ENCODE results near the gene TSPAN13.

The TSPAN13 gene

DNA sequence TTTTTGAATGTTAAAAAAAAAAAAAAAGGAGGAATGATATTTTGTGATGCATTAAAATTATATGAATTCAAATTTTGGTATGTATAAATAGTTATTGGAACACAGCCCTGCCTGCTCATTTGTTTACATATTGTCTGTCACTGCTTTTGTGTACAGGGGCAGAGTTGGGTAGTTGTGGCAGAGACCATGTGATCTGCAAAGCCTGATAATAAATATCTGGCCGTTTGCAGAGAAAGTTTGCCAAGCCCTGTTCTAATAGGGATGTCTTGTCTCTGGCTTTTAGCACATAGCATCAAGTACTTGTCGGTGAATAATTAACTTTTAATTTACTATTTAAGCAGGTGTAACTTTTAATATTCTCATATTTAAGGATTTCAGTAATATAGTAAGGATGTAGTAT is 19.8 kb downstream of the TSPAN13 start:
- Histone ChIP-seq H3K4me1 (ENCODE audit: control insufficient read depth in 1 of 2, insufficient read depth in 2 of 2, low read length in 2 of 2) (peaks cover 0 to 2% of the 10 kb centered on the region in 2 experiments), H3K14ac (ENCODE audit: low read length) (no peak overlapping the region), H3K4ac (ENCODE audit: low read depth, low read length) (no peak overlapping the region), H3K27ac (ENCODE audit: low read depth, low read length) (no peak overlapping the region), H3K4me2 (ENCODE audit: low read length) (no peak overlapping the region), H3K18ac (ENCODE audit: low read length) (no peak overlapping the region), H2AFZ (ENCODE audit: insufficient read depth, low read length, poor library complexity) (no peak overlapping the region), H2BK5ac (ENCODE audit: low read depth, low read length, poor library complexity) (no peak overlapping the region), H2BK120ac (ENCODE audit: insufficient read depth, low read length, poor library complexity) (no peak overlapping the region), H2AK5ac (ENCODE audit: low read length) (no peak overlapping the region), H4K8ac (ENCODE audit: low read depth, low read length) (no peak overlapping the region), H3K27me3 (ENCODE audit: insufficient read depth, low read length) (no peaks in the 10 kb centered on the region), H3K9me3 (ENCODE audit: insufficient read depth, low read depth, low read length) (no peaks in the 10 kb centered on the region), H4K91ac (ENCODE audit: low read depth, low read length) (no peak overlapping the region), H3K4me3 (ENCODE audit: low read depth, low read length) (no peak overlapping the region), H3K79me2 (ENCODE audit: control insufficient read depth, insufficient read depth, low read length, poor library complexity) (no peaks in the 10 kb centered on the region), H4K12ac (ENCODE audit: low read depth, low read length) (no peak overlapping the region), H3K23ac (ENCODE audit: low read length) (no peak overlapping the region), H3K79me1 (ENCODE audit: low read length) (no peaks in the 10 kb centered on the region), H3K9ac (ENCODE audit: low read length) (no peak overlapping the region), H3K36me3 (ENCODE audit: control insufficient read depth in 1 of 2, insufficient read depth in 2 of 2, low read length in 2 of 2) (no peaks in the 10 kb centered on the region), H2BK12ac (ENCODE audit: low read length) (no peak overlapping the region)
- DNase-seq = no peak
- no CpG with 5 or more reads among the region's 2 CpGs for WGBS (ENCODE audit: extremely low coverage, insufficient coverage, insufficient read length)

DNA sequence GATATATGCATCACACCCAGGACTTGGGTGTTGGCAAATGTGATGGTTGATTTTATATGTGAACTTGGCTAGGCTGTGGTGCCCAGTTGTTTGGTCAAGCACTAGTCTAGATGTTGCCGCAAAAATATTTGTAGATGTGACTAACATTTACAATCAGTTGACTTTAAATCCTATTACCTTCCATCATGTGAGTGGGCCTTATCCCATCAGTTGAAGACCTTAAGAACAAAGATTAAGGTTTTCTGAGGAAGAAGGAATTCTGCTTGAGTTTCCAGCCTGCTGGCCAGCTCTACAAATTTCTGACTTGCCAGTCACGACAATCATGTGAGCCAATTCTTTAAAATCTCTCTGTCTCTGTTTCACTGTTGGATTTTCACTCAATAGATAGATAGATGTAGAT is 20.3 kb downstream of the TSPAN13 start:
- H4K91ac ChIP-seq (ENCODE audit: low read depth, low read length) = no peak overlapping the region
- no peak for DNase-seq
- H3K79me1 ChIP-seq (ENCODE audit: low read length) = no peaks in the 10 kb centered on the region
- no peak overlapping the region for H3K14ac ChIP-seq (ENCODE audit: low read length)
- H2AK5ac ChIP-seq (ENCODE audit: low read length) = no peak overlapping the region
- H3K18ac ChIP-seq (ENCODE audit: low read length) = no peak overlapping the region
- H3K9ac ChIP-seq (ENCODE audit: low read length) = no peak overlapping the region
- H3K9me3 ChIP-seq (ENCODE audit: insufficient read depth, low read depth, low read length) = no peaks in the 10 kb centered on the region
- no peak overlapping the region for H3K4me2 ChIP-seq (ENCODE audit: low read length)
- no peak overlapping the region for H3K27ac ChIP-seq (ENCODE audit: low read depth, low read length)
- no peak overlapping the region for H3K23ac ChIP-seq (ENCODE audit: low read length)
- no peak overlapping the region for H2BK120ac ChIP-seq (ENCODE audit: insufficient read depth, low read length, poor library complexity)
- WGBS (ENCODE audit: extremely low coverage, insufficient coverage, insufficient read length) = no CpG with 5 or more reads among the region's 2 CpGs
- H2AFZ ChIP-seq (ENCODE audit: insufficient read depth, low read length, poor library complexity) = no peak overlapping the region
- no peak overlapping the region for H2BK12ac ChIP-seq (ENCODE audit: low read length)
- H4K8ac ChIP-seq (ENCODE audit: low read depth, low read length) = no peak overlapping the region
- H3K36me3 ChIP-seq (ENCODE audit: control insufficient read depth in 1 of 2, insufficient read depth in 2 of 2, low read length in 2 of 2) = no peaks in the 10 kb centered on the region
- H3K4ac ChIP-seq (ENCODE audit: low read depth, low read length) = no peak overlapping the region
- H3K4me3 ChIP-seq (ENCODE audit: low read depth, low read length) = no peak overlapping the region
- H2BK5ac ChIP-seq (ENCODE audit: low read depth, low read length, poor library complexity) = no peak overlapping the region
- H3K27me3 ChIP-seq (ENCODE audit: insufficient read depth, low read length) = no peaks in the 10 kb centered on the region
- H4K12ac ChIP-seq (ENCODE audit: low read depth, low read length) = no peak overlapping the region
- no peaks in the 10 kb centered on the region for H3K79me2 ChIP-seq (ENCODE audit: control insufficient read depth, insufficient read depth, low read length, poor library complexity)
- peaks cover 0 to 2% of the 10 kb centered on the region in 2 experiments for H3K4me1 ChIP-seq (ENCODE audit: control insufficient read depth in 1 of 2, insufficient read depth in 2 of 2, low read length in 2 of 2)

- Histone ChIP-seq H3K18ac (ENCODE audit: low read length) (no peak overlapping the region), H3K79me2 (ENCODE audit: control insufficient read depth, insufficient read depth, low read length, poor library complexity) (no peaks in the 10 kb centered on the region), H3K23ac (ENCODE audit: low read length) (no peak overlapping the region), H3K4me1 (ENCODE audit: control insufficient read depth in 1 of 2, insufficient read depth in 2 of 2, low read length in 2 of 2) (peaks cover 0 to 2% of the 10 kb centered on the region in 2 experiments), H4K8ac (ENCODE audit: low read depth, low read length) (no peak overlapping the region), H3K79me1 (ENCODE audit: low read length) (no peaks in the 10 kb centered on the region), H4K12ac (ENCODE audit: low read depth, low read length) (no peak overlapping the region), H3K4me2 (ENCODE audit: low read length) (no peak overlapping the region), H2BK120ac (ENCODE audit: insufficient read depth, low read length, poor library complexity) (no peak overlapping the region), H3K9ac (ENCODE audit: low read length) (no peak overlapping the region), H2AFZ (ENCODE audit: insufficient read depth, low read length, poor library complexity) (no peak overlapping the region), H2BK5ac (ENCODE audit: low read depth, low read length, poor library complexity) (no peak overlapping the region), H3K4ac (ENCODE audit: low read depth, low read length) (no peak overlapping the region), H3K14ac (ENCODE audit: low read length) (no peak overlapping the region), H3K36me3 (ENCODE audit: control insufficient read depth in 1 of 2, insufficient read depth in 2 of 2, low read length in 2 of 2) (no peaks in the 10 kb centered on the region), H3K27me3 (ENCODE audit: insufficient read depth, low read length) (no peaks in the 10 kb centered on the region), H2BK12ac (ENCODE audit: low read length) (no peak overlapping the region), H4K91ac (ENCODE audit: low read depth, low read length) (no peak overlapping the region), H3K4me3 (ENCODE audit: low read depth, low read length) (no peak overlapping the region), H3K9me3 (ENCODE audit: insufficient read depth, low read depth, low read length) (no peaks in the 10 kb centered on the region), H2AK5ac (ENCODE audit: low read length) (no peak overlapping the region), H3K27ac (ENCODE audit: low read depth, low read length) (no peak overlapping the region)
- no CpG with 5 or more reads among the region's 4 CpGs for WGBS (ENCODE audit: extremely low coverage, insufficient coverage, insufficient read length)
- DNase-seq = no peak
Observed at GRCh38 chr7:16774294-16774693, 20.7 kb downstream of the TSPAN13 start.

DNA sequence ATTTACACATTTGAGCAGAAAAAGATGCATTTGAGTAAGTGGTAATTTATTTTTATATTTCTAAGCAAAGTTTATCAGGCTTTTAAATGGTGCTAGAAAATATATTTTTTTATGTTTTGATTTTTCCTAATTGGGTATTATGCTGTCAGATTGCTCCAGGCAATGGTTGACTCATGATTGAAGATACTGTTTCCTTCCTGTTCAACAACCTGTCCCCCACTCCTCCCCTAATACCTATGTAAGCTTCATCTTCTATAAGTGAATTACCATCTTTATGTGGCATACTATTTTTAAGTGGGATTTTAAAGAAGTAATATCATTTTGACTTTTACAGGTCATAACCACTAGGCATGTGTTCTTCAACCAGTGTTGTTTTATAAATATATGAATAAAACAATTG is 21.4 kb downstream of the TSPAN13 start:
- Histone ChIP-seq H3K27ac (ENCODE audit: low read depth, low read length) (no peak overlapping the region), H4K91ac (ENCODE audit: low read depth, low read length) (no peak overlapping the region), H3K14ac (ENCODE audit: low read length) (no peak overlapping the region), H2BK12ac (ENCODE audit: low read length) (no peak overlapping the region), H3K23ac (ENCODE audit: low read length) (no peak overlapping the region), H3K27me3 (ENCODE audit: insufficient read depth, low read length) (no peaks in the 10 kb centered on the region), H2BK5ac (ENCODE audit: low read depth, low read length, poor library complexity) (no peak overlapping the region), H4K12ac (ENCODE audit: low read depth, low read length) (no peak overlapping the region), H3K18ac (ENCODE audit: low read length) (no peak overlapping the region), H3K4me1 (ENCODE audit: control insufficient read depth in 1 of 2, insufficient read depth in 2 of 2, low read length in 2 of 2) (peaks cover 0 to 2% of the 10 kb centered on the region in 2 experiments), H3K36me3 (ENCODE audit: control insufficient read depth in 1 of 2, insufficient read depth in 2 of 2, low read length in 2 of 2) (no peaks in the 10 kb centered on the region), H3K4ac (ENCODE audit: low read depth, low read length) (no peak overlapping the region), H2BK120ac (ENCODE audit: insufficient read depth, low read length, poor library complexity) (no peak overlapping the region), H3K79me2 (ENCODE audit: control insufficient read depth, insufficient read depth, low read length, poor library complexity) (no peaks in the 10 kb centered on the region), H3K4me3 (ENCODE audit: low read depth, low read length) (no peak overlapping the region), H2AFZ (ENCODE audit: insufficient read depth, low read length, poor library complexity) (no peak overlapping the region), H3K4me2 (ENCODE audit: low read length) (no peak overlapping the region), H3K79me1 (ENCODE audit: low read length) (no peaks in the 10 kb centered on the region), H3K9me3 (ENCODE audit: insufficient read depth, low read depth, low read length) (no peaks in the 10 kb centered on the region), H3K9ac (ENCODE audit: low read length) (no peak overlapping the region), H2AK5ac (ENCODE audit: low read length) (no peak overlapping the region), H4K8ac (ENCODE audit: low read depth, low read length) (no peak overlapping the region)
- DNase-seq = no peak

Measured in trophoblast cell (in vitro differentiated cells and primary cell).